Measurements from ENCODE around the gene TRAF3IP3.

Gene TRAF3IP3

GRCh38 chr1:209758400-209758799 is 2.5 kb downstream of the TRAF3IP3 start:
- no peak for DNase-seq (ENCODE audit: low read depth, low spot score)
- H3K4me3 ChIP-seq (ENCODE audit: low read length), result no peak overlapping the region

GRCh38 chr1:209759829-209760359 is 4.0 kb downstream of the TRAF3IP3 start:
- DNase-seq (ENCODE audit: low read depth, low spot score), result no peak
- no peak overlapping the region for H3K4me3 ChIP-seq (ENCODE audit: low read length)

GRCh38 chr1:209761011-209761635 is 5.3 kb downstream of the TRAF3IP3 start:
- no peak overlapping the region for H3K4me3 ChIP-seq (ENCODE audit: low read length)
- no peak for DNase-seq (ENCODE audit: low read depth, low spot score)

GRCh38 chr1:209766051-209766450 is 10.2 kb downstream of the TRAF3IP3 start:
- no peak for DNase-seq (ENCODE audit: low read depth, low spot score)
- H3K4me3 ChIP-seq (ENCODE audit: low read length), result no peak overlapping the region

GRCh38 chr1:209767096-209767495 is 11.2 kb downstream of the TRAF3IP3 start:
- no peak for DNase-seq (ENCODE audit: low read depth, low spot score)
- no peak overlapping the region; the same call in 1 of the 2 replicates for H3K4me3 ChIP-seq (ENCODE audit: low read length)

- DNase-seq (ENCODE audit: low read depth, low spot score), result peak; percentile 70
- H3K4me3 ChIP-seq (ENCODE audit: low read length), result peak overlapping the region; percentile 69
Observed at GRCh38 chr1:209767706-209768105, 11.9 kb downstream of the TRAF3IP3 start.

- H3K4me3 ChIP-seq (ENCODE audit: low read length), result peak overlapping the region; percentile 69
- peak; percentile 99 for DNase-seq (ENCODE audit: low read depth, low spot score)
Observed at GRCh38 chr1:209768354-209768774, 12.5 kb downstream of the TRAF3IP3 start.

GRCh38 chr1:209769171-209769904 is 13.5 kb downstream of the TRAF3IP3 start:
- DNase-seq (ENCODE audit: low read depth, low spot score), result peak; percentile 94

GRCh38 chr1:209769971-209770370 is 14.1 kb downstream of the TRAF3IP3 start:
- DNase-seq (ENCODE audit: low read depth, low spot score), result no peak
- peak overlapping the region; percentile 69 for H3K4me3 ChIP-seq (ENCODE audit: low read length)

More at GRCh38 chr1:209769171-209769904, 13.5 kb downstream of the TRAF3IP3 start:
- peak overlapping the region; percentile 69 for H3K4me3 ChIP-seq (ENCODE audit: low read length)

- H3K4me3 ChIP-seq (ENCODE audit: low read length), result no peak overlapping the region; the same call in 1 of the 2 replicates
- no peak for DNase-seq (ENCODE audit: low read depth, low spot score)
Observed at GRCh38 chr1:209770636-209771415, 15.0 kb downstream of the TRAF3IP3 start.

- no peak overlapping the region for H3K4me3 ChIP-seq (ENCODE audit: low read length)
- peak; percentile 48 for DNase-seq (ENCODE audit: low read depth, low spot score)
Observed at GRCh38 chr1:209772126-209772525, 16.3 kb downstream of the TRAF3IP3 start.

- DNase-seq (ENCODE audit: low read depth, low spot score), result no peak
- no peak overlapping the region for H3K4me3 ChIP-seq (ENCODE audit: low read length)
Observed at GRCh38 chr1:209774592-209774991, 18.7 kb downstream of the TRAF3IP3 start.

- DNase-seq (ENCODE audit: low read depth, low spot score), result no peak
- no peak overlapping the region for H3K4me3 ChIP-seq (ENCODE audit: low read length)
Observed at GRCh38 chr1:209775678-209776077, 19.8 kb downstream of the TRAF3IP3 start.

- H3K4me3 ChIP-seq (ENCODE audit: low read length), result no peak overlapping the region
- no peak for DNase-seq (ENCODE audit: low read depth, low spot score)
Observed at GRCh38 chr1:209777587-209777986, 21.7 kb downstream of the TRAF3IP3 start.

GRCh38 chr1:209778102-209778501 is 22.2 kb downstream of the TRAF3IP3 start:
- no peak for DNase-seq (ENCODE audit: low read depth, low spot score)
- no peak overlapping the region for H3K4me3 ChIP-seq (ENCODE audit: low read length)

- DNase-seq (ENCODE audit: low read depth, low spot score), result no peak
- H3K4me3 ChIP-seq (ENCODE audit: low read length), result no peak overlapping the region
Observed at GRCh38 chr1:209780268-209780667, 24.4 kb downstream of the TRAF3IP3 start.

- peak overlapping the region; percentile 64 for H3K4me3 ChIP-seq (ENCODE audit: low read length)
- DNase-seq (ENCODE audit: low read depth, low spot score), result no peak
Observed at GRCh38 chr1:209783386-209783785, 27.5 kb downstream of the TRAF3IP3 start.

GRCh38 chr1:209784265-209785169 is 28.7 kb downstream of the TRAF3IP3 start, which contains the start of gene C1orf74:
Gene C1orf74 (minus strand): TSS chr1:209784559. CDS start chr1:209783634, 925 bp downstream.
- peak within 1 kb of the TSS; percentile 64 for H3K4me3 ChIP-seq (ENCODE audit: low read length)
- peak; percentile 96 for DNase-seq (ENCODE audit: low read depth, low spot score)

Data from Jurkat, Clone E6-1 (cell line).